IMR-90 (cell line): ENCODE results near the gene SPEF2. TPM values are rescaled to one million over a fixed set of nuclear protein-coding genes. Genes with fewer than 3 reads are reported as not detected.

Experiments used
- ATAC-seq: fragments of 200-7000 bp; cut with Tn5 transposase; 2 replicates; pipeline ENCODE4 v1.9.1; 2020; ENCODE audit warnings: low read depth, mild to moderate bottlenecking, moderate library complexity
- BruUV-seq: library from RNA; stranded (reverse); fragments of 400-500 nt; replicated peaks from 2 replicates; lab custom pipeline; 2021; lab: Mats Ljungman, UMichigan
- CTCF ChIA-PET: fragments of 300-600 bp; formaldehyde crosslinking; extraction: SDS; loops from one replicate; lab custom pipeline; 2021; ENCODE audit warnings: antibody characterized with exemption; lab: Yijun Ruan, JAX
- POLR2A ChIA-PET: fragments of 300-600 bp; sonication (Branson Sonifier 250); formaldehyde crosslinking; loops from one replicate; lab custom pipeline; 2022; ENCODE audit warnings: antibody characterized with exemption; ENCODE audit not compliant: unreplicated experiment; lab: Charles Lee
- DNase-seq: peaks from one replicate; pipeline ENCODE4 v3.0.0; 2013
- H2AFZ ChIP-seq: replicated peaks from 2 replicates; pipeline ENCODE3; 2013; ENCODE audit warnings: low read length, mild to moderate bottlenecking; ENCODE audit not compliant: poor library complexity
- H2AK5ac ChIP-seq: 2 replicates; pipeline ENCODE4 v1.6.1; 2013; ENCODE audit warnings: low read depth, low read length, inconsistent platforms
- H2AK9ac ChIP-seq: replicated peaks from 2 replicates; pipeline ENCODE3; 2013; ENCODE audit warnings: mild to moderate bottlenecking, low read depth, low read length, moderate library complexity; ENCODE audit not compliant: poor library complexity
- H2BK120ac ChIP-seq: 2 replicates; pipeline ENCODE4 v1.6.1; 2013; ENCODE audit warnings: low read depth, low read length, inconsistent platforms
- H2BK15ac ChIP-seq: 3 replicates; pipeline ENCODE4 v1.6.1; 2013; ENCODE audit warnings: low read depth, low read length, inconsistent platforms
- H2BK20ac ChIP-seq: 2 replicates; pipeline ENCODE4 v1.6.1; 2013; ENCODE audit warnings: low read depth, mild to moderate bottlenecking, inconsistent platforms, low read length, moderate library complexity
- H2BK5ac ChIP-seq: 2 replicates; pipeline ENCODE4 v1.6.1; 2013; ENCODE audit warnings: mild to moderate bottlenecking, low read depth, low read length, inconsistent platforms; ENCODE audit not compliant: poor library complexity, severe bottlenecking
- H3K14ac ChIP-seq: replicated peaks from 2 replicates; pipeline ENCODE4 v1.6.1; 2013; ENCODE audit warnings: low read depth, low read length, inconsistent platforms
- H3K18ac ChIP-seq: 2 replicates; pipeline ENCODE4 v1.6.1; 2013; ENCODE audit warnings: low read depth, low read length, control low read depth
- H3K23ac ChIP-seq: 2 replicates; pipeline ENCODE4 v1.6.1; 2013; ENCODE audit warnings: low read depth, low read length, inconsistent platforms
- H3K27ac ChIP-seq: 2 replicates; pipeline ENCODE4 v1.5.1; 2013; ENCODE audit warnings: mild to moderate bottlenecking, control low read depth, low read length; ENCODE audit not compliant: insufficient read depth
- H3K27me3 ChIP-seq: 2 replicates; pipeline ENCODE4 v1.6.1; 2013; ENCODE audit warnings: low read length; ENCODE audit not compliant: control insufficient read depth, insufficient read depth
- H3K36me3 ChIP-seq: 2 replicates; pipeline ENCODE4 v1.6.1; 2013; ENCODE audit warnings: low read length, mixed read lengths; ENCODE audit not compliant: control insufficient read depth, insufficient read depth
- H3K4ac ChIP-seq: 2 replicates; pipeline ENCODE4 v1.6.1; 2013; ENCODE audit warnings: low read depth, low read length, inconsistent platforms
- H3K4me1 ChIP-seq: 2 replicates; pipeline ENCODE4 v1.6.1; 2013; ENCODE audit warnings: low read length, mixed read lengths; ENCODE audit not compliant: control insufficient read depth, insufficient read depth
- H3K4me2 ChIP-seq: 2 replicates; pipeline ENCODE4 v1.6.1; 2013; ENCODE audit warnings: low read depth, mild to moderate bottlenecking, control low read depth, low read length, moderate library complexity
- H3K4me3 ChIP-seq: 2 replicates; pipeline ENCODE4 v1.5.1; 2013; ENCODE audit warnings: low read depth, mild to moderate bottlenecking, control low read depth, low read length, moderate library complexity; ENCODE audit not compliant: insufficient read depth
- H3K56ac ChIP-seq: 2 replicates; pipeline ENCODE4 v1.6.1; 2013; ENCODE audit warnings: low read length, inconsistent platforms; ENCODE audit not compliant: insufficient read depth; ENCODE audit errors: extremely low read depth
- H3K79me1 ChIP-seq, 2 experiments: 2 replicates each; pipeline ENCODE4 v1.6.1; 2013; ENCODE audit warnings: low read length in 2 of 2, inconsistent platforms in 1 of 2, low read depth in 1 of 2
- H3K9ac ChIP-seq: 2 replicates; pipeline ENCODE4 v1.6.1; 2013; ENCODE audit warnings: low read depth, low read length, control low read depth
- H3K9me1 ChIP-seq: 2 replicates; pipeline ENCODE4 v1.6.1; 2013; ENCODE audit warnings: low read length, inconsistent platforms; ENCODE audit not compliant: insufficient read depth
- H3K9me3 ChIP-seq: 2 replicates; pipeline ENCODE4 v1.6.1; 2013; ENCODE audit warnings: low read length; ENCODE audit not compliant: control insufficient read depth, insufficient read depth
- H4K20me1 ChIP-seq: 2 replicates; pipeline ENCODE4 v1.6.1; 2013; ENCODE audit warnings: low read length, inconsistent platforms; ENCODE audit not compliant: insufficient read depth
- H4K5ac ChIP-seq: 2 replicates; pipeline ENCODE4 v1.6.1; 2013; ENCODE audit warnings: mild to moderate bottlenecking, low read depth, low read length, control low read depth
- H4K8ac ChIP-seq, 2 experiments: 2 replicates each; pipeline ENCODE4 v1.6.1; 2013; ENCODE audit warnings: low read depth in 2 of 2, low read length in 2 of 2, control low read depth in 1 of 2, inconsistent platforms in 1 of 2
- H4K91ac ChIP-seq: 2 replicates; pipeline ENCODE4 v1.6.1; 2013; ENCODE audit warnings: low read depth, low read length, inconsistent platforms; ENCODE audit not compliant: insufficient read depth
- CHD1 ChIP-seq: IDR thresholded peaks from 2 replicates; pipeline ENCODE4 v1.6.1; 2012; ENCODE audit warnings: low read depth, low read length, improper control_type of control experiment
- CTCF ChIP-seq: conservative IDR thresholded peaks from 2 replicates; pipeline ENCODE4 v1.5.1; 2012; ENCODE audit warnings: mild to moderate bottlenecking, low read depth, low read length, improper control_type of control experiment
- WGBS, 2 experiments: methylation state at CpG; one replicate each; pipeline versions ENCODE4 v1.1.5 to v1.1.7; 2013; ENCODE audit warnings: missing lambda C conversion rate in 2 of 2; ENCODE audit not compliant: insufficient read length in 1 of 2; ENCODE audit errors: extremely low coverage in 2 of 2; 5-methylcytosine and 5-hydroxymethylcytosine counted together
- dilution Hi-C: fragments of 300-500 bp; cut with HindIII; formaldehyde crosslinking; loops from one replicate; pipeline ENCODE4 v1.14.3; 2018; ENCODE audit warnings: low sequenced_read_pairs; ENCODE audit not compliant: unreplicated experiment
- in situ Hi-C: fragments of 300-500 bp; cut with MboI; formaldehyde crosslinking; loops from 3 replicates; pipeline ENCODE4 v1.14.3; 2019; ENCODE audit warnings: low sequenced_read_pairs, inconsistent platforms, mixed read lengths
- intact Hi-C: fragments of 100-400 bp; cut with micrococcal nuclease; formaldehyde crosslinking; loops from 2 replicates; pipeline ENCODE4 v1.10.0; 2022
- polyA plus RNA-seq, 3 experiments: library from polyadenylated mRNA; depleted of rRNA; stranded (reverse); fragments of >200 nt; gene quantifications; 2 replicates each; pipeline ENCODE4 v1.2.3, GENCODE V29; 2012; ENCODE audit warnings: low replicate concordance in 1 of 3
- total RNA-seq: library from RNA; depleted of rRNA; stranded (reverse); fragments of >200 nt; gene quantifications from 2 replicates; pipeline ENCODE4 v1.2.3, GENCODE V29; 2012

Gene SPEF2
- total and polyA plus RNA-seq, 2 of the 4 experiments (the other 2 are of a cell fraction) = 1.7 to 2.3 TPM

- Histone ChIP-seq H2BK20ac (no peak overlapping the region), H2BK120ac (no peak overlapping the region), H2BK15ac (no peak overlapping the region), H3K9me1 (no peaks in the 10 kb centered on the region), H3K79me1 (no peaks in the 10 kb centered on the region), H3K36me3 (no peaks in the 10 kb centered on the region), H3K4me3 (no peak overlapping the region), H3K9me3 (no peaks in the 10 kb centered on the region), H3K9ac (no peak overlapping the region), H3K27ac (no peak overlapping the region), H3K23ac (no peak overlapping the region), H2AK9ac (no peak overlapping the region), H2BK5ac (no peak overlapping the region), H4K8ac (no peak overlapping the region), H3K56ac (no peak overlapping the region), H2AFZ (peak overlapping the region; percentile 37), H4K20me1 (no peaks in the 10 kb centered on the region), H3K4ac (no peak overlapping the region), H3K4me2 (no peak overlapping the region), H3K18ac (no peak overlapping the region), H4K5ac (no peak overlapping the region), H2AK5ac (no peak overlapping the region), H3K4me1 (peaks cover 3% of the 10 kb centered on the region), H3K14ac (no peak overlapping the region), H4K91ac (no peak overlapping the region), H3K27me3 (no peaks in the 10 kb centered on the region)
- ChIA-PET CTCF (no interaction called here), POLR2A (no interaction called here)
- intact Hi-C loops = no loop called here
- TF ChIP-seq CHD1 = no peak
- TF ChIP-seq CTCF = 0 out of 2 replicates have a peak, but pooled peaks have one; percentile 17
- DNase-seq = no peak
- 67% methylated on average over 8 of the region's 10 CpGs; no CpG with 5 or more reads in 1 of the 2 experiments for WGBS, 2 experiments
- in situ Hi-C loops = no loop called here
- peak; percentile 49; the same call in 1 of the 2 replicates for ATAC-seq
- dilution Hi-C loops = no loop called here
- BruUV-seq = no TSS peak
These were observed 197.7 kb downstream of the SPEF2 start for GRCh38 chr5:35815089-35815936.
